RWPE1 (cell line): ENCODE results near the gene PGBD4.
A peak's percentile ranks its signal among the peaks of the same experiment; 100 is the strongest.

Experiments
- CTCF ChIA-PET: fragments of 350-600 bp; sonication (Branson Sonifier 250); formaldehyde crosslinking; extraction: SDS; loops from one replicate; lab custom pipeline; 2021; lab: Yijun Ruan, JAX
- POLR2A ChIA-PET: fragments of 400-600 bp; formaldehyde crosslinking; extraction: SDS; loops from one replicate; lab custom pipeline; 2020; ENCODE audit warnings: antibody characterized with exemption; ENCODE audit not compliant: low non-redundant PET; lab: Yijun Ruan, JAX
- DNase-seq: peaks from one replicate; pipeline ENCODE4 v3.0.0; 2012; ENCODE audit warnings: low spot score
- H3K27ac ChIP-seq: fragments of 450-650 bp; 2 replicates; pipeline ENCODE4 v1.5.1; 2017
- CTCF ChIP-seq: fragments of 450-650 bp; conservative IDR thresholded peaks from 2 replicates; pipeline ENCODE4 v1.5.1; 2017; ENCODE audit warnings: low read depth, mild to moderate bottlenecking

The PGBD4 gene

GRCh38 chr15:34101366-34102174 is at the start of gene PGBD4, which contains the start of gene EMC7:
Gene PGBD4 (plus strand): TSS chr15:34102083. CDS start chr15:34102532, 449 bp downstream.
Gene EMC7 (minus strand): TSS chr15:34101862. CDS start chr15:34101839, 23 bp downstream.
- ChIA-PET POLR2A (interaction anchor here (0.5 to 0.6 kb wide), 2 partner anchors 14 to 241 kb away, joined by 3 to 7 read pairs; no protein-coding TSS in a partner anchor), CTCF (no interaction called here)
- peak; percentile 98 for DNase-seq
- H3K27ac ChIP-seq: peak within 1 kb of the TSS; percentile 82
- TF ChIP-seq CTCF: no peak

DNA sequence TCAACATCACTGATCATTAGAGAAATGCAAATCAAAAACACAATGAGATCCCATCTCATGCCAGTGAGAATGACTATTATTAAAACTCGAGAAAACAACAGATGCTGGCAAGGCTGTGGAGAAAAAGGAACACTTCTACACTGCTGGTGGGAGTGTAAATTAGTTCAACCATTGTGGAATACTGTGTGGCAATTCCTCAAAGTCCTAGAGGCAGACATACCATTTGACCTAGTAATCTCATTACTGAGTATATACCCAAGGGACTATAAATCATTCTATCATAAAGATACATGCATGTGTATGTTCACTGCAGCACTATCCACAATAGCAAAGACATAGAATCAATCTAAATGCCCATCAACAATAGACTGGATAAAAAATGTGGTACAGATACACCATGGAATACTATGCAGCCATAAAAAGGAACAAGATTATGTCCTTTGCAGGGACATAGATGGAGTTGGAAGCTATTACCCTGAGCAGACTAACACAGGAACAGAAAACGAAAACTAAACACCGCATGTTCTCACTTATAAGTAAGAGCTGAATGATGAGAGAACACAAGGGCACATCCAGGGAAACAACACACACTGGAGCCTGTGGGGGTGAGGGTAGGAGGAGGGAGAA is 47.7 kb upstream of the PGBD4 start:
- POLR2A ChIA-PET: no interaction called here
- H3K27ac ChIP-seq: no peak overlapping the region
- CTCF ChIA-PET: interaction anchor here (0.6 kb wide), 1 partner anchor 73 kb away, joined by 3 read pairs; no protein-coding TSS in a partner anchor
- DNase-seq: no peak
- TF ChIP-seq CTCF: no peak

GRCh38 chr15:34055868-34056595 is 45.9 kb upstream of the PGBD4 start:
- CTCF ChIA-PET: no interaction called here
- DNase-seq: no peak
- no peak for TF ChIP-seq CTCF
- POLR2A ChIA-PET: no interaction called here
- no peak overlapping the region for H3K27ac ChIP-seq

DNA sequence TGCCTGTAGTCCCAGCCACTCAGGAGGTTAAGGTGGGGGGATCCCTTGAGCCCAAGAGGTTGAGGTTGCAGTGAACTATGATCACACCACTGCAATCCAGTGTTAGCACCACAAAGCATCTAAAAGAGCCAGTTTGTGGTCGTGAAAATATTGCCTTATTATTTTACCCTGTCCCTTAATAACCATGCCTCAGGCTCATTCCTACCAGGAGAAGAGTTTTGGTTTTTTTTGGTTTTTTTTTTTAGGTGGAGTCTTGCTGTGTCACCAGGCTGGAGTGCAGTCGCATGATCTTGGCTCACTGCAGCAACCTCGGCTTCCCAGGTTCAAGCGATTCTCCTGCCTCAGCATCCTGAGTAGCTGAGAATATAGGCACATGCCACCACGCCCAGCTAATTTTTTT is 45.0 kb upstream of the PGBD4 start:
- POLR2A ChIA-PET: no interaction called here
- no peak for TF ChIP-seq CTCF
- CTCF ChIA-PET: no interaction called here

DNA sequence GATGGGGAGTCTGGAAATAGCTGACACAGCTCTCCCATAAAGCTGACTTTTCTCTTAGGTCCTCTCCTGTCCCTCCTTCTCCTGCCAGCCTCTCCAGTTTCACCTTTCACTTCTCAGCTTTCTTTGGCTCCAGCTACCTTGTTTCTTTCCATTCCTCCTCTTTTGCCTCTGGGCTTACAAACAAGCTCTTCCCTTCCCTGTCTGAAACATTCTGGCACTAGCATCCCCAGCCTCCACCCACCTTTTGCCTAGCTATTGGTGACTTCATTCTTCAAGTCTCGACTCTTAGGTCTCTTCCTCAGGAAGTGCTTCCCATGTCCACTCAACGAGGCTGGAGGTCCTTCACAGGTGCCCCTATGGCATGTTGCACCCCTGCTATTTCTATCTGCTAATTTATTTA is 42.4 kb upstream of the PGBD4 start:
- ChIA-PET CTCF (no interaction called here), POLR2A (no interaction called here)
- no peak overlapping the region for H3K27ac ChIP-seq
- no peak for TF ChIP-seq CTCF
- DNase-seq: no peak

More for the DNA sequence above, 45.0 kb upstream of the PGBD4 start:
- no peak overlapping the region for H3K27ac ChIP-seq
- DNase-seq: no peak

DNA sequence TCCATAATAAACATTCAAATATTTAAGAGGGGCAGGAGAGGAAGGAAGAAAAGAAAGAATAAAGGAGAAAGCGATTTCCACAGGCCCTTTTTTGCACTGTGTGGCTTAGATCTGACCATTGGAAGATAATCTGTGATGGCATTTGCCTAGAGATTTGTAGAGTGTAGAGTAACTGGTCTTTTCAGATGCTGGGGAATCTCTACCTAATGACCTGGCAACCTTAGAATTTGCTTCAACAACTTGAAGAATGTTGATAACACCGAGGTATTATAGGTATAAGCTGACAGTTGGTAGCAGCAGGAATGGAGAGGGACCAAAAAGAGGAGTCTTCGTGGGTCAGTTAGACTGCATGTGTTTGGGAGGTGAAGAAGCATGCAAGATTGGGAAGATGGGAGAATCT is 41.9 kb upstream of the PGBD4 start:
- H3K27ac ChIP-seq: no peak overlapping the region
- ChIA-PET POLR2A (no interaction called here), CTCF (interaction anchor here (0.8 kb wide), 1 partner anchor 444 kb away, joined by 3 read pairs; no protein-coding TSS in a partner anchor)
- DNase-seq: no peak
- TF ChIP-seq CTCF: no peak
